SH-SY5Y (cell line): ENCODE results near the gene RNF166.

Experiments used
- GATA2 ChIP-seq: IDR thresholded peaks from 2 replicates; pipeline ENCODE4 v1.6.1; 2011; ENCODE audit warnings: mild to moderate bottlenecking, low read depth, low read length
- GATA3 ChIP-seq: IDR thresholded peaks from 2 replicates; pipeline ENCODE4 v1.6.1; 2011; ENCODE audit warnings: low read depth, mild to moderate bottlenecking, low read length, moderate library complexity

RNF166 gene

GRCh38 chr16:88743693-88744576, 37.7 kb upstream of the RNF166 start:
- TF ChIP-seq GATA2 (no peak), GATA3 (no peak)

GRCh38 chr16:88742896-88743605, 36.8 kb upstream of the RNF166 start:
- TF ChIP-seq GATA3 (no peak), GATA2 (no peak)

DNA sequence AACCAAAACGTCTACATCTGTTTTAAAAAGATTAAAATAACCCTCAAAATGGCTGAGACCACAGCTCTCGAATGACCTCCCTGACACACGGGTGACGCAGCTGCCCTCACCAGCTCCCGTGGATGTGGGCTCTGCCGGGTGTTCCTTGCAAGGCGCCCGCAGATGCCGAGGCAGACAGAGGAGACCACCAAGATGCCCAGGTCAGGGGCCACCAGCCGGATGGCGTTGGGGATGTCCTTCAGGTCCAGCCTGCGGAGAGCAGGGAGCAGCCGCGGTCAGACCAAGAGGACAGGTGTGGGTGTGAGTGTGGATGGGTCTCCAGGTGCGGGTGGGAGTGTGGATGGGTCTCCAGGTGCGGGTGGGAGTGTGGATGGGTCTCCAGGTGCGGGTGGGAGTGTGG, 35.2 kb upstream of the RNF166 start:
- TF ChIP-seq GATA2 = no peak
- no peak for TF ChIP-seq GATA3

- no peak for TF ChIP-seq GATA2
- no peak for TF ChIP-seq GATA3
Observed at GRCh38 chr16:88740727-88741055, 34.5 kb upstream of the RNF166 start.

DNA sequence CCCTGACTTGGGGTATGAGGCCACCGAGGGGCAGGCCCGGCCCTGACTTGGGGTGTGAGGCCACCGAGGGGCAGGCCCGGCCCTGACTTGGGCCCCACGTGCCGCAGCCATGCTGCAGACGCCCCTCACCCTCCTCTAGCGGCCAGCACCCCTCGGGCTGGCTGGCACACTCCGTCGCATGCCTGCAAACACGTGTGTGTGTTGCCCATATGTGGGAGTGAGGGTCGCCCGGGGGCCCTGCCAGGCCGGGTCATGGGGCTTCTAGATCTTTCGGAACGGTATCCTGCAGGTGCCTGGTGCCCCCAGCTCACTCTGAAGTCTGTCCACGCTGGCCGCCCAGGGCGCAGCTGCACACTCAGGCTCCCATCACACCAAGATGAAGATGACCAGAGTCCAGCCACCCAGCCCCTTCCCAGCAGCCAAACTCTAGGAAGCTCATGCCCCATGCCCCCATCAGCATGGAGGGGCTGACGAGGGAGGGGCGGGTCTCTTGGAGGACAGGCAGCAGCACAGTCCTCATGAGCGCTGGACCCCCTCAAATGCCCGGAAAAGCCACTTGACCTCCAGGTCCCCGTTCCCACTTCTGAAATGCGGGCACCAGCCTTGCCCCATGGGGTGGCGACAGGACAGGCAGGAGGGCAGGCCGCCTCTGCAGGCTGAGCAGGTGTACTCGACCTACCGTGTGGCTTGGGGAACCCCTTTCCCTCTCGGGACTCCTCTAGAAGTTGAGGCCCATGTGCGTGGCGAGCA, 33.9 kb upstream of the RNF166 start:
- TF ChIP-seq GATA3 (no peak), GATA2 (no peak)

DNA sequence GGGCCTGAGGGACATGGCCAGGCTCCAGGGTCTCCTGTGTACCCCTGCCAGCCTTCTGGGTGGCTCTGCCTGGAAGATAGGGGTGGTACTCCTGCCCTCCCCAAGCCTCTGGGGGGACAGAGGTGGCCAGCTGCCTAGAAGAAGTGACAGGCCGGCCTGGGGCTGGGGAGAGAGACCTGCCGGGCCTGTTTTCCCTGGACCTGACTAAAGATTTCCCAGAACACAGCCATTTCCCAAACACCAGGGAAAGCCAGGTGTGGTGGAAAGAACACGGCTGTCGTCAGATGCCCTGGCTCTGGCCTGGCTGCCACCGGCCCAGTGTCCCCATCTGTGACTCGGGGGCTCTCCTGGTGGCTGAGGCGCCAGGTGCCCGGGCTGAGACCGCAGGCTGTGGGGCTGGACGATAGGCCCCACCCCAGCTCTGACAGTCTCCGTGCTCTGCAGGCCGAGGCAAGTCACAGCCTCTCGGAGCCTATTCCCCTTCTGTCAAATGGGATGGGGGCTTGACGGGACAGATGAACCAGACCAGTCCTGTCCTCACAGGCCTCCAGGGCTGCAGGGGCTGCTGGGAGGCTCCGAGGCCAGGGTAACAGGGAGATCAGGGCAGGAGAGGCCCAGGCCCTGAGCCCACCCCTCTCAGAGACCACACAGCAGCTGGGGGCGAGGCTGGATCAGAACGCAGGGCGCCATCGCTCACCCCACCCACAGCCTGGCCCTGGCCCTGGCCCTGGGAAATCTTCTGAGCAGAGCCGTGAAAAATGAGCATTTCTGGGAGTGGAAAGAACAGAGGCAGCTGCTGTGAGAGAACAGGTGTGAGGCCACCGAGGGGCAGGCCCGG, 33.1 kb upstream of the RNF166 start:
- TF ChIP-seq GATA2 (no peak), GATA3 (no peak)

DNA sequence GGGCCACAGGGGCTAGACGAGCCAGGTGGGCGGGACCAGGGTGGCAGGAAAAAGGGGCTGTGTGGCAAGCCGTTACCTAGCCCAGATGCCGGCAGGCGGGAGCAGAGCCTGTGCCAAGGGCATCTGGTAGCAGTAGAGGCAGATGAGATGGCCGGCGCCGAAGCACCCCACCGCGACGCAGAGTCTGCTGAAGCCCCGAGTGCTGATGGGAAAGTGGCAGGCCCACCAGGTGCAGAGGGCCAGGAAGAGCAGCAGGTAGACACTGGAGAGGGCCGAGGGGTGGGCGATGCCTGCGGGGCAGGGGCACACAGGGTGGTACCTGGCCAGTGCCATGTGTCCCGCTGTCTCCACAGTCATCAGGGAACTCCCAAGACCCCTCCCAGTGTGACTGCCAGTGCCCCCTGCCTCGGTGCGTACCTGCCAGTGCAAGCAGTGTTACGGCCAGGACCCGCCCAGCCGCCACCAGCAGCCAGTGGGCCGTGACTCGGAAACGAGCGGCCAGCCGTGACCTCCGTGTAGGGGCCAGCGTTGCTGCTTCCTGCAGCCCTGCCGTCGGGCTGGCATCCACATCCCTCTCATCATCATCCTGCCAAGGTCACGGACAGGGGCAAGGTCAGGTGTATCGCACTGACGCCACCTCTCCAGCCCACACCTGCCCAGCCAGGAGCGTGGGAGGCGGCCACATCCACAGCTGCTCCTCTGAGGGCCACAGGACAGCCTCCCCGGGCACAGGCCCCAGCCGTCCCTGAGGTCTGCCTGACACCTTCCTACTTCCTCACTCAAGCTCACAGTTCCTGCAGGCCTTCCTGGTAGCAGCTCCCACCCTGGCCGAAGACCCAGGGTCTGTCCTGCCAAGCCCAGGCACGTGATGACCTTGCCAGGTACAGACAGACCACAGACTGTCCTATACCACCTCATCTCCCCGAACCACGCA, 32.2 kb upstream of the RNF166 start:
- TF ChIP-seq GATA2 = no peak
- no peak for TF ChIP-seq GATA3

GRCh38 chr16:88737298-88738150, 31.3 kb upstream of the RNF166 start:
- TF ChIP-seq GATA3 = no peak
- TF ChIP-seq GATA2 = no peak

- no peak for TF ChIP-seq GATA2
- no peak for TF ChIP-seq GATA3
Observed at GRCh38 chr16:88736496-88736895, 30.3 kb upstream of the RNF166 start.

DNA sequence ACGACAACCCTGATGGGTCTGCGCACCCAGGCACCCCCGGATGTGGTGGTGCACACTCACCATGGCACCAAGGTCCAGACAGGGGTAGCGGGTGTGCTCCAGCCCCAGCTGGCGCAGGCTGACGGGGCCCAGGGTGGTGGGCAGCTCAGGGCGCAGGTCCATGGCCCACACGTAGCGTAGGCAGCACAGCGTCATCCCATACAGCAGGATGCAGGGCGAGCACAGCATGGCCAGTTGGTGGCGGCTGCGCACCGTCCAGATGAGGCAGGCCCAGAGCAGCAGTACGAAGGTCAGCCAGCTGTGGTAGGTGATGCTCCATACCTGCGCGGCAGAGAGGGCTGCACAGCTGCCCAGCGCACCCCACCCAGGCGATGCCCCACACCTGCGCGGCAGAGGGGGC, 29.9 kb upstream of the RNF166 start:
- no peak for TF ChIP-seq GATA3
- TF ChIP-seq GATA2 = no peak

DNA sequence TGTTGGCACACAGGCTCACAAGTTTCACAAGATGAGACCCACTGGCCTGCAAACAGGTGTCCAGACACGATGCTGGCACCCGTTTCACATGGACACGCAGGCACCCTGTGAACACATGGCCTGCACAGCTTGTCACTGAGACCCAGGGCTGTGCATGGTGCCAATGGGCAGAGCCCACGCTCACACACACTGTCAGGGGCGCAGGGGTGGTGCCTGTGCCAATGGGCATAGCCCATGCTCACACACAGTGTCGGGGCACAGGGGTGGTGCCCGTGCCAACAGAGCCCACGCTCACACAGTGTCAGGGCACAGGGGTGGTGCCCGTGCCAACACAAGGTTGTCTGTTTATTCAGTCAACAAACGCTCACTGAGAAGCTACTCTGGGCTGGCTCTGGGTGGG, 29.4 kb upstream of the RNF166 start:
- TF ChIP-seq GATA3 = no peak
- TF ChIP-seq GATA2 = no peak

DNA sequence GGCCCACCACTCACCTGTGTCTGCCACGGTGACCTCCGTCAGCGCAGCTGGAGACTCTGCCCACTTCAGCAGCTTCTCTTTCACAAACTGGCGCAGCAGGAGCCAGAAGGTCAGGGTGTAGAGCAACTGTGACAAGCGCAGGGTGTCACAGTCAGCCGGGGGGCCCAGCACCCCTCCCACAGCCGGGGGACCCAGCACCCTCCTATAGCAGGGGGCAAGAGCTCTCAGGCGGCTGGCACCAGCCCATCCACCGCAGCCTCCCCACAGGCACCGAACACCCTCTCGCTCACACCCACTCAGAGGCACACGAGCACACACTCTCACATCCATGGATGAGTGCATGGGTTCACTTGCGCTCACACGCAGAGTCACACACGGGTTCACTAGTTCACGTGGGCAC, 28.9 kb upstream of the RNF166 start:
- TF ChIP-seq GATA3 (no peak), GATA2 (no peak)
